SK-N-SH (cell line): ENCODE data around the gene S1PR5.

Experiments
- CHD2 ChIP-seq: fragments of 150-350 bp; IDR thresholded peaks from 2 replicates; pipeline ENCODE4 v1.6.1; 2018; ENCODE audit warnings: low read length; ENCODE audit not compliant: partially characterized antibody
- CTCF ChIP-seq: fragments of 200-600 bp; sonication (generic); IDR thresholded peaks from 2 replicates; pipeline ENCODE4 v1.6.1; 2017; ENCODE audit warnings: antibody characterized with exemption, mild to moderate bottlenecking, moderate library complexity
- JUND ChIP-seq: IDR thresholded peaks from 2 replicates; pipeline ENCODE4 v1.4.0; 2012
- MEF2A ChIP-seq: IDR thresholded peaks from 2 replicates; pipeline ENCODE4 v1.4.0; 2012; ENCODE audit warnings: low read depth, borderline replicate concordance
- NFIC ChIP-seq: IDR thresholded peaks from 2 replicates; pipeline ENCODE4 v1.4.0; 2012; ENCODE audit warnings: borderline replicate concordance
- POLR2AphosphoS5 ChIP-seq: IDR thresholded peaks from 2 replicates; pipeline ENCODE4 v1.6.1; 2012; ENCODE audit warnings: low read depth, low read length
- RCOR1 ChIP-seq: fragments of 150-350 bp; IDR thresholded peaks from 2 replicates; pipeline ENCODE4 v1.6.1; 2017; ENCODE audit warnings: antibody characterized with exemption, low read length
- REST ChIP-seq: IDR thresholded peaks from 2 replicates; pipeline ENCODE4 v1.6.1; 2012; ENCODE audit warnings: mild to moderate bottlenecking, low read depth, low read length, moderate library complexity

DNA sequence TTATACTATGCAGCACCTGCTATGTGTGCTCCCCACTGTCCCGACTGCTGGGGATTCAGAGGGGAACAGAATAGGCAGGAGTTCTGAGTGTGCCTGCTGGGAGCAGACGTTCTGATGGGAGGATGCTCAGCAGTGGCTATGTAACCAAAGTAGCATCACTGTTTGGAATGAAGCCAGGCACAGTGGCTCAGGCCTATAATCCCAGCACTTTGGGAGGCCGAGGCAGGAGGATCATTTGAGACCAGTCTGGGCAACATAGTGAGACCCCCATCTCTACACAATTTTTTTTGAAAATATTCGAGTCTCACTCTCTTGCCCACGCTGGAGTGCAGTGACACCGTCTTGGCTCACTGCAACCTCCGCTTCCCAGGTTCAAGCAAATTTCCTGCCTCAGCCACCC, 32.5 kb upstream of the S1PR5 start:
- TF ChIP-seq CTCF (no peak), NFIC (no peak), RCOR1 (no peak), MEF2A (no peak), POLR2AphosphoS5 (no peak), REST (no peak), JUND (no peak), CHD2 (no peak)
